Measurements from ENCODE around the gene STX18.
"Not testable (repeated sequence)": the region's sequence is repeated elsewhere in the genome, so short reads cannot be mapped to it uniquely, and the experiment has no call there.

Gene STX18

DNA sequence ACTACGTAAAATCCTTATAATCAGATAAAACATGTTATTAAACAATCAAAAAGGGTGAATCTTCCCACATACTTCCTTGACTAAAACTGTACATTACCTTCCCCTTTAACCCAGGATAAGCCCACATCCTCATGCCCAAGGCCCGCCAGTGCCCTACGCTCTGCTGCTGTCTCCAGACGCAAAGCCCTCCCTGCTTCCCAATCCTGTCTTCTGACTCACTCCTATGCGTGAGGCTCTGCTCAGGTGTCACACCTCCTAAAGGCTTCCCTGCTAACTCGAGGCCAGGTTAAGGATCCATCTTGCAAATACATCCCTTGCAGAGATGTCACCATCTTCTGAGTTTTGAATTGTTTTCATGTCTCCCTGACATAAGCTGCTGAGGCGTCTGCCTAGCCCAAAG lies 61.6 kb downstream of the STX18 start:
- no peak for DNase-seq (ENCODE audit: low spot score)

GRCh38 chr4:4479366-4479765 lies 62.5 kb downstream of the STX18 start:
- DNase-seq (ENCODE audit: low spot score), result no peak

GRCh38 chr4:4477796-4478195 lies 64.1 kb downstream of the STX18 start:
- no peak for DNase-seq (ENCODE audit: low spot score)

GRCh38 chr4:4477391-4477790 lies 64.5 kb downstream of the STX18 start:
- no peak for DNase-seq (ENCODE audit: low spot score)

- DNase-seq (ENCODE audit: low spot score), result no peak
Measured at GRCh38 chr4:4474476-4474875, 67.4 kb downstream of the STX18 start.

GRCh38 chr4:4472344-4472958 lies 69.4 kb downstream of the STX18 start:
- no peak for DNase-seq (ENCODE audit: low spot score)

DNA sequence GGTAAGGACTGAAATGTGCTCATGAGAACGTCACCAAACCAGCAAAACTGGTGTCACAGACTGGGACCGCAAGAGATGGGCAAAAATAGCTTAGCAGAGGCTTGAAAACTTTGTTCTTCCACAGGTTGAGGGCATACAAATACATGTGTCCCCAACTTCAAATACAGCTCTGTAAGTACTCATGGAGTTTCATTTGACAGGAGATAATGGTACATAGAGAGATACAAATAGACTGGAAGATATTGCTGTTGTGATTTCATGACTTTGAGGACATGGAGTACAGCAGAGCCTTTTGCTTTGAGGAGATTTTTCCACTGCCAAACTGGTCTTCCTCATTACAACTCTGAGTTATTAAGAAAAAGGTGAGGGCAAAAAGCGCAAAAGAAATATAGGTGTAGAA lies 70.7 kb downstream of the STX18 start:
- no peak for DNase-seq (ENCODE audit: low spot score)

DNA sequence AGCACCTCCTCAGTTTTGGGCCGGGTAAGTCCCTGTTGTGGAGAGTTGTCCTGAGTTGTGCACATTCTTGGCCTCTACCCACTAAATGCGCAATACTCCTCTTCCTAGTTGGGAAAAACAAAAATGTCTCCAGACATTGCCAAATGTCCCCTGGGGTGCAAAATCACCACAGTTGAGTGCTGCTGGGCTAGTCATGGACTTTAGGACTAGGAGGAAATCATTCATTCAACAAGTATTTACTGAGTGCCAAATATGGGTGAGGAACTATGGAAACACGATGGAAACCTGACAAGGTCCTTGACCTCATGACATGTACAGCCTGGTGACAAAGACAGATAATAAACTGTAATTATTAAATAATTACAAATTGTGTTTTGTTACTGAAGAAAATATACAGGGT lies 71.6 kb downstream of the STX18 start:
- no peak for DNase-seq (ENCODE audit: low spot score)

- DNase-seq (ENCODE audit: low spot score), result not testable (repeated sequence)
Measured at GRCh38 chr4:4465238-4465637, 76.6 kb downstream of the STX18 start.

DNA sequence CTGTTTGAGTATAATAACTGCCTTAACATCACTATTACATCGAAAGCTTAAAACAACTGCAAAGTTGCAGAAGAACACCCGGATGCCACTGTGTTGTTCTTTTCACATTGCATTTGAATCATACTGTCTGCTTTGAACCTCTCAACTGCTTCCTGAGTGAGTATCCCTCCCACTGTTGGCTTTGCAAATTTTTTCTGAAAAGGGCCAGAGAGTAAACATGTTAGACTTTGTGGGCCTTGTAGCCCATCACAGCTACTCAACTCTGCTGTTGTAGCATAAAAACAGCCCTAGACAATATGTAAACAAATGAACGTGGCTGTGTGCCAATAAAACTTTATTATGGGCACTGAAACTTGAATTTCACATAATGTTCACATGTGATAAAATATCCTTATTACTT lies 78.9 kb downstream of the STX18 start:
- DNase-seq (ENCODE audit: low spot score), result no peak

DNA sequence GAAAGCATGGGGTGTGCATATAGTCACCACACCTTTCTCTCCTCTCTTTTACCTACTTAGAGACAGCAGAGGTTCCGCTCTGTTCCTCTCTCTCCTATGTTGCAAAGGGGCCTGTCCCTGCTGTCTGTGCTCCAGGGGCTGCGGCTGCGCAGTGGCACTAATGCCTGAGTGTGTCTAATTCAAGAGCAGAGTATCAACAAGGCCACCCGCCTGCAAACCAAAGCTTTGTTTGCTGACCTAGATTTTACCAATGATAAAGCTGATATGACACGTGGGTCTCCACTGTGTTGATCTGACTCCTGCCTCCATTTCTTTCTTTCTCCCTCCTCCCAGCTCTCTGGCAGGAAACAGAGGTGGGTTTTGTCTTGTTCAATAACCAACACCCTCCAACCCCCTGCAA lies 80.0 kb downstream of the STX18 start:
- no peak for DNase-seq (ENCODE audit: low spot score)

GRCh38 chr4:4461178-4461577 lies 80.7 kb downstream of the STX18 start:
- DNase-seq (ENCODE audit: low spot score), result no peak

- DNase-seq (ENCODE audit: low spot score), result no peak
Measured at GRCh38 chr4:4460759-4461158, 81.1 kb downstream of the STX18 start.

DNA sequence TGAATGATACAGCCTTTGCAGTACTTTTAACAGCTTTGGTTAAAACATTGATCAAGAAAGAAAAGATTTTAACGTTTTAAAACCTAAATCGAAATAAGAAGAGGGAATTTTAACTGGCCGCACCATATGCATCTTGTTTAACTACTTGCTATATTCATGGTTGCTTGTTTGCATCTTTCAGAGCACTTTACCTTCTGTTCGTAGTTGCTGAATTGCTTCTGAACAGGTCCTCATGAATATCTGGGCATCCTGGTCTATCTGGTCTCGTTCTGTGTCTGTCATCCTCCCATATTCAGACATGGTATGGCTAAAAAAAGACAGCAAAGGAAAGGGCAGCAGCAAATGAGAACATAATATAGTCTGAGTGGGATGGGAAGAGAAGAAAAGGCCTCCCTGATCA lies 82.7 kb downstream of the STX18 start:
- DNase-seq (ENCODE audit: low spot score), result no peak

GRCh38 chr4:4457803-4458553 lies 83.9 kb downstream of the STX18 start:
- DNase-seq (ENCODE audit: low spot score), result peak; percentile 51

DNA sequence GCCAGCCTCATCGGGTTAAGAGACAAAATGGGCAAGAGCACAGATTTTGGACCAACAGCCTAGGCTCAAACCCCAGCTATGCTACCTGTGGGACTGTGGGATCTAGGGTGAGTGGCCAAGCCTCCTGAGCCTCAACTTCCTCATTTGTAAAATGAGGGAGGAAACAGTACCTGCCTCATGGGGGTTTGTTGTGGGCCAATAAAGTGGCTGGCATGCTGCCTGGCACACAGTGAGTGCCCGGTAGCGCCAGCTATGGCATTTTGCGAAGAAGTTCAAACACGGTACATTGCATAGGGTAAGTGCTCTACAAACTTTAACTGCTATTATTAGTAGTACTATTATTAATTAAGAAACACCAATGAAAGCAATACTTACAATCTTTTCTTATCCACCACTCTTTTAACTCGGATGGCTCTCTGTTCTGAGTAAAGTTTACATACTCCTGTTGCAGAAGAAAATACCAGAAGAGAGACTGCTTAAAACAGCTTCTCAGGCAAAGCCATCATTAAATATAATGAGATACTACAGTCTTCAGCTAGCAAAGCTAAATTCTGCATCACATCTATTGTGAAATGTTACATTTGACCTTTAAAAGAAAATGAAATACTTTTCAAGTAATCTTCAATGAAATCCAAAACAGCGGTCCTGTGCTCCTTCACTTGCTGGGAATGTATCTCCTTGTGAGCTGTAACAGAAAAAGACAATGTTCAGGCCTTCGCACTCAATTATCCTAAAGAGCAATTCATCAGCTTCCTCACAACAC lies 84.9 kb downstream of the STX18 start:
- DNase-seq (ENCODE audit: low spot score), result no peak

DNA sequence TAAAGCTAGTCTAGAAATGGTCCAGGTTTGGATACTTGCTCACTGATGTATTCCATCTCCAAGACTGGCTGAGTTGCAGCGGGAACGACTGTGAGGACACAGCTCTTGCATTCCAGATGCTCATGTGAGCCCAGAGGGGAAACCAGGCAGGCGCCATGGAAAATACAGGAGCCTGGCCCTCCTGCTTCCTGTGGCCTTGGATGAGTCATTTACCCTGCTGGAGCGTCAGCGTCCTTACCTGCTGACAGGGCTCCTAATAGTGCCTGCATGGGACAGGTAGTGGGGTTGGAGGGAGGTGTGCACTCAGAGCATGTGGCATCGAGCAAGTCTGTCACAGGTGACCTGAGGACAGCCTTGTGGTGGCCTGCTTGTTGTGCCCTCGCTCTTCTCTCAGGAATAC lies 85.5 kb downstream of the STX18 start:
- DNase-seq (ENCODE audit: low spot score), result no peak

GRCh38 chr4:4455210-4455865 lies 86.5 kb downstream of the STX18 start:
- DNase-seq (ENCODE audit: low spot score), result no peak

- DNase-seq (ENCODE audit: low spot score), result no peak
Measured at GRCh38 chr4:4446434-4446833, 95.4 kb downstream of the STX18 start.

- DNase-seq (ENCODE audit: low spot score), result peak; percentile 29
Measured at GRCh38 chr4:4443821-4444220, 98.0 kb downstream of the STX18 start.

GRCh38 chr4:4440333-4441061 lies 101.4 kb downstream of the STX18 start:
- DNase-seq (ENCODE audit: low spot score), result no peak

DNA sequence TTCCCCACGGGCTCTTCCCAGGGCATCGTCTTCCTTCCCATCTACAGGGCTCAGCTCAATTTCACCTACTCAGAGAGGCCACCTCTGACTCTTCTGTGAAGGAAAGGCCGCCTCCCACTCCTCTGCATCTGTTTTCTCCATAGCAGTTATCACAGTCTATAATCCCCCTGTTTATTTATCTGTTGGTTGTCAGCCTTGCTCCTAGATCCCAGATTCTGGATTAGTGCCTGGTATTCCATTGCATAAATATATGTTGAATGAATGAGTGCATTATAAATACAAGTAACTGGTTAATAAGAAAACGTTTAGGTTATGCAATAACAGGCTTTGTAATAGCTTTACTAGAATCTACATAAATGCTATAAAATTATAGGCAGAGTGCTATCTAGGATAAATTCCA lies 102.1 kb downstream of the STX18 start:
- DNase-seq (ENCODE audit: low spot score), result no peak

Measured in AG08396 (cell line).